H9 (cell line): ENCODE results near the gene KTN1. TPM values are rescaled to one million over a fixed set of nuclear protein-coding genes. Genes with fewer than 3 reads are reported as not detected.

Experiments
- DNase-seq: peaks from one replicate; pipeline ENCODE4 v3.0.0-alpha.2; 2017
- H2AFZ ChIP-seq: one replicate; pipeline ENCODE4 v1.6.1; 2013; ENCODE audit warnings: mild to moderate bottlenecking, low read length, control low read depth, moderate library complexity
- H2AK5ac ChIP-seq: 2 replicates; pipeline ENCODE4 v1.6.1; 2013; ENCODE audit warnings: low read length, control low read depth, mixed read lengths; ENCODE audit not compliant: insufficient read length
- H2BK120ac ChIP-seq: one replicate; pipeline ENCODE4 v1.6.1; 2013; ENCODE audit warnings: low read depth, mild to moderate bottlenecking, low read length, control low read depth, inconsistent platforms; ENCODE audit not compliant: poor library complexity, severe bottlenecking
- H2BK12ac ChIP-seq: 2 replicates; pipeline ENCODE4 v1.6.1; 2013; ENCODE audit warnings: low read length, control low read depth, mixed read lengths, low read depth; ENCODE audit not compliant: insufficient read length
- H2BK15ac ChIP-seq: 2 replicates; pipeline ENCODE4 v1.6.1; 2013; ENCODE audit warnings: low read depth, low read length, control low read depth
- H2BK20ac ChIP-seq: one replicate; pipeline ENCODE4 v1.6.1; 2013; ENCODE audit warnings: low read depth, mild to moderate bottlenecking, low read length, control low read depth, inconsistent platforms; ENCODE audit not compliant: poor library complexity, severe bottlenecking
- H2BK5ac ChIP-seq: 2 replicates; pipeline ENCODE4 v1.6.1; 2013; ENCODE audit warnings: low read length, control low read depth, mixed read lengths; ENCODE audit not compliant: insufficient read length
- H3K14ac ChIP-seq: 2 replicates; pipeline ENCODE4 v1.6.1; 2013; ENCODE audit warnings: low read length, control low read depth; ENCODE audit not compliant: insufficient read depth
- H3K18ac ChIP-seq: 2 replicates; pipeline ENCODE4 v1.6.1; 2013; ENCODE audit warnings: low read depth, mild to moderate bottlenecking, mixed read lengths, low read length, control low read depth; ENCODE audit not compliant: insufficient read length
- H3K23ac ChIP-seq: 2 replicates; pipeline ENCODE4 v1.6.1; 2013; ENCODE audit warnings: low read length, control low read depth, mixed read lengths, low read depth; ENCODE audit not compliant: insufficient read length
- H3K23me2 ChIP-seq: 2 replicates; pipeline ENCODE4 v1.6.1; 2013; ENCODE audit warnings: low read depth, mild to moderate bottlenecking, mixed read lengths, low read length, control low read depth; ENCODE audit not compliant: insufficient read length, poor library complexity, severe bottlenecking
- H3K27ac ChIP-seq: 2 replicates; pipeline ENCODE4 v1.5.1; 2013; ENCODE audit warnings: low read length, control low read depth, mixed read lengths, low read depth; ENCODE audit not compliant: insufficient read length
- H3K27me3 ChIP-seq: 2 replicates; pipeline ENCODE4 v1.6.1; 2013; ENCODE audit warnings: low read length, control low read depth, inconsistent platforms; ENCODE audit not compliant: insufficient read depth
- H3K4ac ChIP-seq: 2 replicates; pipeline ENCODE4 v1.6.1; 2013; ENCODE audit warnings: low read depth, mild to moderate bottlenecking, control low read depth, inconsistent platforms, low read length, moderate library complexity
- H3K4me1 ChIP-seq: 2 replicates; pipeline ENCODE4 v1.6.1; 2013; ENCODE audit warnings: low read length, control low read depth, inconsistent platforms; ENCODE audit not compliant: insufficient read depth
- H3K4me2 ChIP-seq: 2 replicates; pipeline ENCODE4 v1.6.1; 2013; ENCODE audit warnings: low read length, control low read depth, mixed read lengths; ENCODE audit not compliant: insufficient read length, insufficient read depth
- H3K56ac ChIP-seq: 2 replicates; pipeline ENCODE4 v1.6.1; 2013; ENCODE audit warnings: low read depth, mild to moderate bottlenecking, mixed read lengths, low read length, control low read depth; ENCODE audit not compliant: insufficient read length
- H3K79me1 ChIP-seq: 2 replicates; pipeline ENCODE4 v1.6.1; 2013; ENCODE audit warnings: low read depth, mild to moderate bottlenecking, moderate library complexity, low read length, control low read depth, inconsistent platforms; ENCODE audit not compliant: insufficient read depth, poor library complexity, severe bottlenecking
- H3K79me2 ChIP-seq: 2 replicates; pipeline ENCODE4 v1.6.1; 2013; ENCODE audit warnings: low read length, control low read depth, inconsistent platforms; ENCODE audit not compliant: insufficient read depth
- H3K9ac ChIP-seq: 2 replicates; pipeline ENCODE4 v1.6.1; 2013; ENCODE audit warnings: low read length, control low read depth, mixed read lengths; ENCODE audit not compliant: insufficient read length; ENCODE audit errors: extremely low read depth
- H3K9me3 ChIP-seq: one replicate; pipeline ENCODE4 v1.6.1; 2013; ENCODE audit warnings: low read depth, low read length, inconsistent platforms; ENCODE audit not compliant: control insufficient read depth
- H3T11ph ChIP-seq: one replicate; pipeline ENCODE4 v1.6.1; 2013; ENCODE audit warnings: mild to moderate bottlenecking, low read length, control low read depth, inconsistent platforms
- H4K20me1 ChIP-seq: one replicate; pipeline ENCODE4 v1.6.1; 2013; ENCODE audit not compliant: control insufficient read depth, insufficient read length, insufficient read depth
- H4K5ac ChIP-seq: 2 replicates; pipeline ENCODE4 v1.6.1; 2013; ENCODE audit warnings: low read depth, mild to moderate bottlenecking, mixed read lengths, low read length, control low read depth; ENCODE audit not compliant: insufficient read length
- H4K8ac ChIP-seq: replicated peaks from 2 replicates; pipeline ENCODE4 v1.6.1; 2013; ENCODE audit warnings: low read length, control low read depth, mixed read lengths, low read depth; ENCODE audit not compliant: insufficient read length
- H4K91ac ChIP-seq: 2 replicates; pipeline ENCODE4 v1.6.1; 2013; ENCODE audit warnings: low read depth, mild to moderate bottlenecking, moderate library complexity, mixed read lengths, low read length, control low read depth; ENCODE audit not compliant: insufficient read length
- H3K27ac Mint-ChIP-seq, 3 experiments: 2 replicates in 2 of 3; 3 replicates in 1 of 3; pipeline ENCODE4 v1.8.0; 2020 to 2021; ENCODE audit warnings: mixed read lengths in 3 of 3, mild to moderate bottlenecking in 1 of 3, moderate library complexity in 1 of 3
- H3K27me3 Mint-ChIP-seq: 2 replicates; pipeline ENCODE4 v1.8.0; 2021; ENCODE audit warnings: low read depth, mild to moderate bottlenecking, moderate library complexity, mixed read lengths
- H3K36me3 Mint-ChIP-seq, 3 experiments: 2 replicates in 2 of 3; 3 replicates in 1 of 3; pipeline ENCODE4 v1.8.0; 2020 to 2021; ENCODE audit warnings: low read depth in 3 of 3, mixed read lengths in 3 of 3; ENCODE audit not compliant: insufficient read depth in 1 of 3
- H3K4me1 Mint-ChIP-seq, 2 experiments: 2 replicates each; pipeline ENCODE4 v1.8.0; 2020; ENCODE audit warnings: mixed read lengths in 2 of 2
- H3K4me3 Mint-ChIP-seq, 2 experiments: 2 replicates in 1 of 2; 3 replicates in 1 of 2; pipeline ENCODE4 v1.8.0; 2020 to 2021; ENCODE audit warnings: mild to moderate bottlenecking in 2 of 2, mixed read lengths in 2 of 2, moderate library complexity in 1 of 2
- H3K9me3 Mint-ChIP-seq, 2 experiments: 2 replicates in 1 of 2; 3 replicates in 1 of 2; pipeline ENCODE4 v1.8.0; 2020; ENCODE audit warnings: mild to moderate bottlenecking in 2 of 2, mixed read lengths in 2 of 2, moderate library complexity in 1 of 2
- WGBS: extraction: QIAGEN DNeasy Blood & Tissue Kit; methylation state at CpG from one replicate; pipeline ENCODE4 v1.1.7; 2013; ENCODE audit warnings: missing lambda C conversion rate, low lambda C conversion rate, mixed read lengths; ENCODE audit not compliant: insufficient read length; ENCODE audit errors: extremely low coverage; 5-methylcytosine and 5-hydroxymethylcytosine counted together
- total RNA-seq: library from RNA; stranded (reverse); gene quantifications from 2 replicates; pipeline ENCODE4 v1.2.1, GENCODE V29; 2021
- TF ChIP-seq, protein P1 (sequence below): fragments of 200-600 bp; sonication (generic); conservative IDR thresholded peaks from 3 replicates; pipeline ENCODE4 v1.8.0; 2021; ENCODE audit warnings: antibody characterized with exemption, mild to moderate bottlenecking

The KTN1 gene
- total RNA-seq, 1 experiment from 2014 or later, result 128 TPM

DNA sequence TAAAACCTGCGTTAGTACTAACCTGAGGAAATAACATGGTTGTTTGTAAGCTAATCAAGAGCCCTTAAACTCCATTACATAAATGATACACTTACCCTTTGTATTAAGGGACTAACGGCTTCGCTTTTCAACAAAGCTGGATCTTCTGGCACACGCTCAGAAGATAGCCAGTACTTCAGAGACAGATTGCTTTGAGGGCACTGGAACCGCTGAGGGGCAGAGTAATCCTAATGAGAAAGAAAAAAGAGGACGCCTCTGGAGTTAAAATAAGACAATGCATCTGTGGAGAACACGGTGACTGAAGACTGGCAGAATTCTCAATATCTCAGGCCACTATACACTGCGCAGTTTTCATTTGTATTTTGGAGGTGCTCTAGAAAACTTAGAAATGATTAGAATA, 1.5 kb upstream of the KTN1 start:
- Histone ChIP-seq H3K18ac (no peak overlapping the region), H4K91ac (no peak overlapping the region), H3K4ac (no peak overlapping the region), H2BK5ac (no peak overlapping the region), H3K9me3 (no peaks in the 10 kb centered on the region), H2AFZ (no peak overlapping the region), H3K79me2 (peaks cover 11% of the 10 kb centered on the region; the same call in 1 of the 2 replicates), H3K23ac (no peak overlapping the region), H2BK15ac (no peak overlapping the region), H2BK12ac (no peak overlapping the region), H3K4me1 (no peaks in the 10 kb centered on the region), H3T11ph (no peak overlapping the region), H2AK5ac (no peak overlapping the region), H3K4me2 (peak overlapping the region; percentile 94), H2BK20ac (no peak overlapping the region), H3K27me3 (no peaks in the 10 kb centered on the region), H4K20me1 (no peaks in the 10 kb centered on the region), H2BK120ac (no peak overlapping the region), H3K56ac (no peak overlapping the region), H4K5ac (no peak overlapping the region), H3K27ac (no peak overlapping the region), H4K8ac (no peak overlapping the region), H3K9ac (no peak overlapping the region), H3K23me2 (peaks cover 8% of the 10 kb centered on the region), H3K79me1 (no peaks in the 10 kb centered on the region), H3K14ac (no peak overlapping the region)
- H3K9me3 Mint-ChIP-seq, result no peaks in the 10 kb centered on the region
- WGBS, result no CpG with 5 or more reads among the region's 8 CpGs
- no peaks in the 10 kb centered on the region for H3K27me3 Mint-ChIP-seq
- H3K4me3 Mint-ChIP-seq, result peak overlapping the region; percentile 87 to 99
- H3K36me3 Mint-ChIP-seq, result peaks cover 1 to 4% (median 3%) of the 10 kb centered on the region in 3 experiments; a peak in 3 of 7 replicates
- peaks cover 22 to 25% of the 10 kb centered on the region in 2 experiments for H3K4me1 Mint-ChIP-seq
- DNase-seq, result no peak
- TF ChIP-seq, protein P1, sequence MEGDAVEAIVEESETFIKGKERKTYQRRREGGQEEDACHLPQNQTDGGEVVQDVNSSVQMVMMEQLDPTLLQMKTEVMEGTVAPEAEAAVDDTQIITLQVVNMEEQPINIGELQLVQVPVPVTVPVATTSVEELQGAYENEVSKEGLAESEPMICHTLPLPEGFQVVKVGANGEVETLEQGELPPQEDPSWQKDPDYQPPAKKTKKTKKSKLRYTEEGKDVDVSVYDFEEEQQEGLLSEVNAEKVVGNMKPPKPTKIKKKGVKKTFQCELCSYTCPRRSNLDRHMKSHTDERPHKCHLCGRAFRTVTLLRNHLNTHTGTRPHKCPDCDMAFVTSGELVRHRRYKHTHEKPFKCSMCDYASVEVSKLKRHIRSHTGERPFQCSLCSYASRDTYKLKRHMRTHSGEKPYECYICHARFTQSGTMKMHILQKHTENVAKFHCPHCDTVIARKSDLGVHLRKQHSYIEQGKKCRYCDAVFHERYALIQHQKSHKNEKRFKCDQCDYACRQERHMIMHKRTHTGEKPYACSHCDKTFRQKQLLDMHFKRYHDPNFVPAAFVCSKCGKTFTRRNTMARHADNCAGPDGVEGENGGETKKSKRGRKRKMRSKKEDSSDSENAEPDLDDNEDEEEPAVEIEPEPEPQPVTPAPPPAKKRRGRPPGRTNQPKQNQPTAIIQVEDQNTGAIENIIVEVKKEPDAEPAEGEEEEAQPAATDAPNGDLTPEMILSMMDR, result no peak
- H3K27ac Mint-ChIP-seq, result no peak overlapping the region
